ENCODE results near the gene KIF4A. TPM values are rescaled to one million over a fixed set of nuclear protein-coding genes. Genes with fewer than 3 reads are reported as not detected.

KIF4A gene
- total RNA-seq, 3 donors from 2014 or later (not counting 1 experiment from before 2014, with no cell fraction given) = 0.53 to 1.3 (median 0.79) TPM

GRCh38 chrX:70324326-70324725, 34.4 kb downstream of the KIF4A start:
- no peak overlapping the region for H3K4me3 ChIP-seq (ENCODE audit: low read length)
- H3K9me3 Mint-ChIP-seq = no peaks in the 10 kb centered on the region
- H3K9me3 ChIP-seq (ENCODE audit: control insufficient read depth, insufficient read depth, low read length) = no peaks in the 10 kb centered on the region
- H3K4me1 ChIP-seq (ENCODE audit: control insufficient read depth, insufficient read depth, low read length) = no peaks in the 10 kb centered on the region
- H3K27me3 Mint-ChIP-seq (ENCODE audit: low read depth in 2 of 2) = peaks cover 0 to 13% of the 10 kb centered on the region in 2 donors
- no peaks in the 10 kb centered on the region for H3K36me3 ChIP-seq (ENCODE audit: control insufficient read depth, insufficient read depth, low read length)
- no peaks in the 10 kb centered on the region for H3K36me3 Mint-ChIP-seq
- intact Hi-C loops (cut with micrococcal nuclease) = no loop called here
- TF ChIP-seq, protein P1, sequence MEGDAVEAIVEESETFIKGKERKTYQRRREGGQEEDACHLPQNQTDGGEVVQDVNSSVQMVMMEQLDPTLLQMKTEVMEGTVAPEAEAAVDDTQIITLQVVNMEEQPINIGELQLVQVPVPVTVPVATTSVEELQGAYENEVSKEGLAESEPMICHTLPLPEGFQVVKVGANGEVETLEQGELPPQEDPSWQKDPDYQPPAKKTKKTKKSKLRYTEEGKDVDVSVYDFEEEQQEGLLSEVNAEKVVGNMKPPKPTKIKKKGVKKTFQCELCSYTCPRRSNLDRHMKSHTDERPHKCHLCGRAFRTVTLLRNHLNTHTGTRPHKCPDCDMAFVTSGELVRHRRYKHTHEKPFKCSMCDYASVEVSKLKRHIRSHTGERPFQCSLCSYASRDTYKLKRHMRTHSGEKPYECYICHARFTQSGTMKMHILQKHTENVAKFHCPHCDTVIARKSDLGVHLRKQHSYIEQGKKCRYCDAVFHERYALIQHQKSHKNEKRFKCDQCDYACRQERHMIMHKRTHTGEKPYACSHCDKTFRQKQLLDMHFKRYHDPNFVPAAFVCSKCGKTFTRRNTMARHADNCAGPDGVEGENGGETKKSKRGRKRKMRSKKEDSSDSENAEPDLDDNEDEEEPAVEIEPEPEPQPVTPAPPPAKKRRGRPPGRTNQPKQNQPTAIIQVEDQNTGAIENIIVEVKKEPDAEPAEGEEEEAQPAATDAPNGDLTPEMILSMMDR (IDR thresholded peaks at IDR 0.05) = no peak
- ATAC-seq (no peak), DNase-seq (no peak)
- H3K27me3 ChIP-seq (ENCODE audit: control insufficient read depth, insufficient read depth, low read length) = no peaks in the 10 kb centered on the region
- H3K27ac Mint-ChIP-seq = no peak overlapping the region
- WGBS (ENCODE audit: insufficient coverage) = no CpG with 5 or more reads among the region's 2 CpGs
- no peak overlapping the region for H3K4me3 Mint-ChIP-seq
- H3K4me1 Mint-ChIP-seq = no peaks in the 10 kb centered on the region
- no peak overlapping the region for H3K27ac ChIP-seq (ENCODE audit: low read length)

DNA sequence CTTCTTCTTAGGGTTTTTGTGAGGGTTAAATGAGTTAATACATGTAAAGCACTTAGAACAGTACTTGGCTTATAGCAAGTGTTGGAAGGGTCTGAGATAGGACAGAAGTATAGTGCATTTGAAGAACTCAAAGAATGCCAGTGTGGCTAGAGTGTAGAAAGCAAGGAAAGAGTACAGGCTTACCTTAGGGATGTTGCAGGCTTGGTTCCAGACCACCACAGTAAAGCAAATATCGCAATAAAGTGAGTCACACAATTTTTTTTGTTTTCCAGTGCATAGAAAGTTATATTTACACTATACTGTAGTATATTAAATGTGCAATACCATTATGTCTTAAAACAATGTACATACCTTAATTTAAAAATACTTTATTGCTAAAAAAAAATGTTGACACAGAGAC, 41.3 kb downstream of the KIF4A start:
- Mint-ChIP-seq H3K27ac (no peak overlapping the region), H3K36me3 (no peaks in the 10 kb centered on the region), H3K4me1 (no peaks in the 10 kb centered on the region), H3K4me3 (no peak overlapping the region), H3K9me3 (no peaks in the 10 kb centered on the region), H3K27me3 (ENCODE audit: low read depth in 2 of 2) (peaks cover 0 to 10% of the 10 kb centered on the region in 2 donors)
- Histone ChIP-seq H3K4me3 (ENCODE audit: low read length) (no peak overlapping the region), H3K36me3 (ENCODE audit: control insufficient read depth, insufficient read depth, low read length) (no peaks in the 10 kb centered on the region), H3K27ac (ENCODE audit: low read length) (no peak overlapping the region), H3K4me1 (ENCODE audit: control insufficient read depth, insufficient read depth, low read length) (no peaks in the 10 kb centered on the region), H3K9me3 (ENCODE audit: control insufficient read depth, insufficient read depth, low read length) (no peaks in the 10 kb centered on the region), H3K27me3 (ENCODE audit: control insufficient read depth, insufficient read depth, low read length) (no peaks in the 10 kb centered on the region)
- intact Hi-C loops (cut with micrococcal nuclease) = no loop called here
- no peak for ATAC-seq
- no CpG with 5 or more reads among the region's 1 CpG for WGBS (ENCODE audit: insufficient coverage)
- no peak for DNase-seq
- TF ChIP-seq, protein P1 (IDR thresholded peaks at IDR 0.05) = no peak

DNA sequence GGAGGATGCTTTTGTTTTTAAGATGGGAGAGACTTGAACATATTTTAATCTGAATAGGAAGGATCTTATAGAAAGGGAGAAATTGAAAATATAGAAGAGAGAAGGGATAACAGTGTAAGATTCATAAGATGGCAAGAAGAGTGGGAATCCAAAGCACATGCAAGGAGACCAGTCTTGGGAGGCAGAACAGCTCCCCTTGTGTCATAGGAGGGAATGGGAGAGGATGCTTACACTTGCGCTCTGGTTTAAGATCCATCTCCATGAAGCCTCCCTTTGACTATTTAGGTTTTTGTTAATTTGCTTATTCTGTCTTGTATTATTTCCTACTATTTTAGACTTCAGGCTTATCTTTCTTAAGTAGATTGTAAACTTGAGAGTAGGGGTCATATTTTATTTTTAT, 42.7 kb downstream of the KIF4A start:
- Histone ChIP-seq H3K27ac (ENCODE audit: low read length) (no peak overlapping the region), H3K9me3 (ENCODE audit: control insufficient read depth, insufficient read depth, low read length) (no peaks in the 10 kb centered on the region), H3K36me3 (ENCODE audit: control insufficient read depth, insufficient read depth, low read length) (no peaks in the 10 kb centered on the region), H3K27me3 (ENCODE audit: control insufficient read depth, insufficient read depth, low read length) (no peaks in the 10 kb centered on the region), H3K4me3 (ENCODE audit: low read length) (no peak overlapping the region), H3K4me1 (ENCODE audit: control insufficient read depth, insufficient read depth, low read length) (no peaks in the 10 kb centered on the region)
- Mint-ChIP-seq H3K27ac (no peak overlapping the region), H3K9me3 (no peaks in the 10 kb centered on the region), H3K4me3 (no peak overlapping the region), H3K4me1 (no peaks in the 10 kb centered on the region), H3K27me3 (ENCODE audit: low read depth in 2 of 2) (no peaks in the 10 kb centered on the region), H3K36me3 (no peaks in the 10 kb centered on the region)
- no peak for ATAC-seq
- TF ChIP-seq, protein P1 (IDR thresholded peaks at IDR 0.05) = no peak
- no peak for DNase-seq
- WGBS (ENCODE audit: insufficient coverage) = no CpG with 5 or more reads among the region's 1 CpG
- intact Hi-C loops (cut with micrococcal nuclease) = no loop called here

- TF ChIP-seq, protein P1 (IDR thresholded peaks at IDR 0.05) = no peak
- no peak overlapping the region for H3K4me3 Mint-ChIP-seq
- no peak overlapping the region for H3K27ac Mint-ChIP-seq
- Histone ChIP-seq H3K27ac (ENCODE audit: low read length) (no peak overlapping the region), H3K9me3 (ENCODE audit: control insufficient read depth, insufficient read depth, low read length) (no peaks in the 10 kb centered on the region), H3K4me1 (ENCODE audit: control insufficient read depth, insufficient read depth, low read length) (no peaks in the 10 kb centered on the region), H3K4me3 (ENCODE audit: low read length) (no peak overlapping the region), H3K27me3 (ENCODE audit: control insufficient read depth, insufficient read depth, low read length) (no peaks in the 10 kb centered on the region), H3K36me3 (ENCODE audit: control insufficient read depth, insufficient read depth, low read length) (no peaks in the 10 kb centered on the region)
- H3K4me1 Mint-ChIP-seq = no peaks in the 10 kb centered on the region
- no peak for DNase-seq
- intact Hi-C loops (cut with micrococcal nuclease) = no loop called here
- no peaks in the 10 kb centered on the region for H3K9me3 Mint-ChIP-seq
- H3K36me3 Mint-ChIP-seq = no peaks in the 10 kb centered on the region
- ATAC-seq = no peak
- H3K27me3 Mint-ChIP-seq (ENCODE audit: low read depth in 2 of 2) = peaks cover 0 to 7% of the 10 kb centered on the region in 2 donors
Measured at GRCh38 chrX:70336767-70337166, 46.9 kb downstream of the KIF4A start.

Measured in natural killer cell (primary cell).